HepG2 (cell line): ENCODE results near the gene PEX5. TPM values are rescaled to one million over a fixed set of nuclear protein-coding genes. Genes with fewer than 3 reads are reported as not detected.

ENCODE experiments used
- BATF2 ChIP-seq: sonication (generic); formaldehyde crosslinking; IDR thresholded peaks from 2 replicates; pipeline ENCODE4 v1.8.0; 2022; ENCODE audit warnings: mild to moderate bottlenecking, missing genetic modification reagents, moderate library complexity
- EP300 ChIP-seq, 3 experiments: sonication (generic) in 1 of 3; formaldehyde crosslinking in 1 of 3; IDR thresholded peaks; 2 replicates each; pipeline versions ENCODE4 v1.5.1 to v1.6.1; 2011 to 2020; ENCODE audit warnings: low read depth in 2 of 3, low read length in 2 of 3, borderline replicate concordance in 1 of 3, improper control_type of control experiment in 1 of 3, mild to moderate bottlenecking in 1 of 3, missing genetic modification reagents in 1 of 3, moderate library complexity in 1 of 3
- FOSL1 ChIP-seq: sonication (generic); formaldehyde crosslinking; IDR thresholded peaks from 2 replicates; pipeline ENCODE4 v1.9.0; 2021; ENCODE audit warnings: missing genetic modification reagents, borderline replicate concordance
- FOXO1 ChIP-seq: sonication (generic); formaldehyde crosslinking; IDR thresholded peaks from 2 replicates; pipeline ENCODE4 v1.4.0; 2020; ENCODE audit warnings: missing genetic modification reagents
- HNF1B ChIP-seq: sonication (generic); formaldehyde crosslinking; IDR thresholded peaks from 2 replicates; pipeline ENCODE4 v1.5.1; 2020; ENCODE audit warnings: mild to moderate bottlenecking, moderate library complexity, missing genetic modification reagents
- HNRNPK ChIP-seq: fragments of 200-400 bp; formaldehyde crosslinking; IDR thresholded peaks from 2 replicates; pipeline ENCODE4 v1.6.1; 2018; ENCODE audit warnings: low read length, low read depth, moderate library complexity, mild to moderate bottlenecking; ENCODE audit not compliant: poor library complexity, severe bottlenecking
- HOXD1 ChIP-seq: sonication (generic); formaldehyde crosslinking; IDR thresholded peaks from 2 replicates; pipeline ENCODE4 v1.5.0; 2020; ENCODE audit warnings: missing genetic modification reagents
- IRX3 ChIP-seq: sonication (generic); formaldehyde crosslinking; IDR thresholded peaks from 2 replicates; pipeline ENCODE4 v1.8.1; 2023; ENCODE audit warnings: mild to moderate bottlenecking, low read depth, missing genetic modification reagents, borderline replicate concordance
- MAX ChIP-seq: IDR thresholded peaks from 2 replicates; pipeline ENCODE4 v1.6.1; 2012; ENCODE audit warnings: inconsistent platforms
- NONO ChIP-seq, 2 experiments: fragments of 450-650 bp in 1 of 2; sonication (generic) in 1 of 2; formaldehyde crosslinking in 1 of 2; IDR thresholded peaks in 1 of 2; conservative IDR thresholded peaks in 1 of 2; 2 replicates each; pipeline versions ENCODE4 v1.6.1 to v1.8.0; 2017 to 2022; ENCODE audit warnings: mild to moderate bottlenecking in 1 of 2, missing genetic modification reagents in 1 of 2, moderate library complexity in 1 of 2
- PRPF4 ChIP-seq: fragments of 200-400 bp; formaldehyde crosslinking; IDR thresholded peaks from 2 replicates; pipeline ENCODE4 v1.6.1; 2016; ENCODE audit warnings: low read length, low read depth; ENCODE audit not compliant: poor library complexity, severe bottlenecking
- TMF1 ChIP-seq: sonication (generic); formaldehyde crosslinking; IDR thresholded peaks from 2 replicates; pipeline ENCODE4 v1.8.1; 2022; ENCODE audit warnings: low read depth, missing genetic modification reagents
- ZBTB38 ChIP-seq: sonication (generic); formaldehyde crosslinking; IDR thresholded peaks from 2 replicates; pipeline ENCODE4 v1.5.1; 2020; ENCODE audit warnings: mild to moderate bottlenecking, missing genetic modification reagents
- ZFP91 ChIP-seq: sonication (generic); formaldehyde crosslinking; IDR thresholded peaks from 2 replicates; pipeline ENCODE4 v1.9.0; 2022; ENCODE audit warnings: missing genetic modification reagents, mild to moderate bottlenecking, borderline replicate concordance
- ZMYM2 ChIP-seq: sonication (generic); formaldehyde crosslinking; IDR thresholded peaks from 2 replicates; pipeline ENCODE4 v1.8.0; 2022; ENCODE audit warnings: mild to moderate bottlenecking, missing genetic modification reagents
- ZNF275 ChIP-seq: sonication (generic); formaldehyde crosslinking; IDR thresholded peaks from 2 replicates; pipeline ENCODE4 v1.8.0; 2022; ENCODE audit warnings: missing genetic modification reagents, mild to moderate bottlenecking, inconsistent platforms, borderline replicate concordance
- ZNF281 ChIP-seq: sonication (generic); formaldehyde crosslinking; IDR thresholded peaks from 2 replicates; pipeline ENCODE4 v1.4.0; 2020; ENCODE audit warnings: missing genetic modification reagents, borderline replicate concordance
- ZNF713 ChIP-seq: sonication (generic); formaldehyde crosslinking; IDR thresholded peaks from 2 replicates; pipeline ENCODE4 v1.4.0; 2020; ENCODE audit warnings: mild to moderate bottlenecking, missing genetic modification reagents
- polyA plus RNA-seq, 8 experiments: library from polyadenylated mRNA; depleted of rRNA in 3 of 8; stranded (reverse) in 7 of 8; unstranded in 1 of 8; fragments of >200 nt; fragmentation: Illumina TruSeq in 4 of 8; extraction: Trizol in 4 of 8; gene quantifications; 2 replicates each; pipeline versions ENCODE4 v1.2.1 to v1.2.3, GENCODE V29; 2011 to 2016; ENCODE audit warnings: low read depth in 4 of 8, missing spikeins in 1 of 8, mixed read lengths in 1 of 8; ENCODE audit not compliant: insufficient read depth in 1 of 8
- total RNA-seq, 5 experiments: library from RNA; depleted of rRNA; stranded (reverse); fragments of >200 nt; fragmentation: Illumina TruSeq; extraction: Trizol; gene quantifications; 2 replicates each; pipeline ENCODE4 v1.2.3, GENCODE V29; 2016; ENCODE audit warnings: low read depth in 1 of 5

PEX5 gene
- total and polyA plus RNA-seq, 2 of the 13 experiments (the other 11 are each of a cell fraction or from before 2014, with no cell fraction given): 16.4 to 29.0 TPM

GRCh38 chr12:7189398-7190267 lies at the start of gene PEX5 (continued):
- TF ChIP-seq HNF1B (CRISPR knock-in tag) (no peak), NONO (IDR thresholded peaks at IDR 0.05) (no peak), NONO (CRISPR knock-in tag; conservative IDR thresholded peaks at IDR 0.05) (peak; percentile 59; the same call in 1 of the 2 replicates), HNRNPK (peak; percentile 43), ZNF713 (no peak), HOXD1 (0 out of 2 replicates have a peak, but pooled peaks have one; percentile 48), FOSL1 (CRISPR knock-in tag) (no peak), PRPF4 (peak; percentile 25), ZBTB38 (no peak), IRX3 (CRISPR knock-in tag) (no peak), EP300 (IDR thresholded peaks at IDR 0.05; ENCODE audit: low read depth in 2 of 2, low read length in 2 of 2) (no peak), EP300 (CRISPR knock-in tag; IDR thresholded peaks at IDR 0.05; ENCODE audit: borderline replicate concordance) (no peak), ZNF281 (CRISPR knock-in tag) (peak; percentile 72), ZFP91 (peak; percentile 99), MAX (peak; percentile 86), ZNF275 (CRISPR knock-in tag) (no peak), TMF1 (CRISPR knock-in tag) (no peak), FOXO1 (no peak), BATF2 (no peak), ZMYM2 (0 out of 2 replicates have a peak, but pooled peaks have one; percentile 37)
